22Rv1 (cell line): ENCODE measurements around the gene ABCA2.

ENCODE experiments used
- CTCF ChIP-seq: fragments of 450-650 bp; IDR thresholded peaks from 2 replicates; pipeline ENCODE4 v1.5.1; 2017; ENCODE audit warnings: mild to moderate bottlenecking
- ZFX ChIP-seq: fragments of 450-650 bp; IDR thresholded peaks from 2 replicates; pipeline ENCODE4 v1.6.1; 2017; ENCODE audit warnings: antibody characterized with exemption, borderline replicate concordance

DNA sequence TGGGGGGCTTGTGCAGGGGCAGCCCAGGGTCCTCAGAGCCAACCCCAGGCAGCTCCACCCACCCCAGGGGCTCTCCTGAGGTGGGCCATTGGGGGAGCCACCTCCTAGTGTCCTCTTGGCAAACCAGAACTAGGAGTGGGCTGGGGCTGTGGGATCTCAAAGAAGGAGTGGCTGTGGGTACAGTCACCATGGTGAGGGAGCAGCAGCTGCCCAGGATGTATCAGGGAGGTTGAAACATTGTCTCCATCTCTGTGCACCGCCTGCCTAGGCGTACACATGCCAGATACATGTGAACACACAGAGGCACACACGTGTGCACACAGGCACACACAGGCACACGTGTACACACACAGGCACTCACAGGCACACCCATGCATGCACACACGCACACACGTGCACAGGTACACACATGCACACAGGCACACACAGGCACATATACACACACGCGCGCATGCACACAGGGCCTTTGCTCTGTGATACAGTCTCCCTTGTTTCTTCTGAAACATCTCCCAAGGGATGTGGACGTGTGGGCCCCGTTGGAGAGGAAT is 65.3 kb downstream of the ABCA2 start:
- TF ChIP-seq CTCF (no peak), ZFX (no peak)
